ENCODE data around the gene CWC25.

- TF ChIP-seq EZH2 (IDR thresholded peaks at IDR 0.05; ENCODE audit: borderline replicate concordance, low read depth, low read length, poor library complexity, severe bottlenecking) (no peak), CTCF (conservative IDR thresholded peaks at IDR 0.05; ENCODE audit: low read depth, low read length) (no peak)
Measured at GRCh38 chr17:38870259-38871165, 45.4 kb upstream of the CWC25 start.
